ENCODE results near the gene CIPC. TPM values are rescaled to one million over a fixed set of nuclear protein-coding genes. Genes with fewer than 3 reads are reported as not detected.

The CIPC gene
- polyA plus RNA-seq, 1 experiment: 15.5 TPM

- Histone ChIP-seq H3K36me3 (ENCODE audit: control insufficient read depth, insufficient read depth, low read length) (peaks cover 11% of the 10 kb centered on the region), H3K4me3 (ENCODE audit: low read depth, low read length) (no peak overlapping the region), H3K27me3 (ENCODE audit: control insufficient read depth, insufficient read depth, low read length) (no peaks in the 10 kb centered on the region)
- ChIA-PET POLR2A (no interaction called here), CTCF (interaction anchor here (0.9 to 7.7 kb wide), 5 partner anchors 8 to 244 kb away, joined by 3 to 62 read pairs (median 5); no protein-coding TSS in a partner anchor)
- TF ChIP-seq CTCF (IDR thresholded peaks at IDR 0.05; ENCODE audit: insufficient read depth, low read depth, low read length): no peak
- DNase-seq (ENCODE audit: low read depth): no peak
These were observed 18.2 kb downstream of the CIPC start for GRCh38 chr14:77116172-77116817.

GRCh38 chr14:77119851-77120250 is 21.8 kb downstream of the CIPC start:
- CTCF ChIA-PET: no interaction called here
- Histone ChIP-seq H3K4me3 (ENCODE audit: low read depth, low read length) (no peak overlapping the region), H3K36me3 (ENCODE audit: control insufficient read depth, insufficient read depth, low read length) (no peaks in the 10 kb centered on the region), H3K27me3 (ENCODE audit: control insufficient read depth, insufficient read depth, low read length) (no peaks in the 10 kb centered on the region)
- POLR2A ChIA-PET: no interaction called here
- TF ChIP-seq CTCF (IDR thresholded peaks at IDR 0.05; ENCODE audit: insufficient read depth, low read depth, low read length): no peak
- no peak for DNase-seq (ENCODE audit: low read depth)

DNA sequence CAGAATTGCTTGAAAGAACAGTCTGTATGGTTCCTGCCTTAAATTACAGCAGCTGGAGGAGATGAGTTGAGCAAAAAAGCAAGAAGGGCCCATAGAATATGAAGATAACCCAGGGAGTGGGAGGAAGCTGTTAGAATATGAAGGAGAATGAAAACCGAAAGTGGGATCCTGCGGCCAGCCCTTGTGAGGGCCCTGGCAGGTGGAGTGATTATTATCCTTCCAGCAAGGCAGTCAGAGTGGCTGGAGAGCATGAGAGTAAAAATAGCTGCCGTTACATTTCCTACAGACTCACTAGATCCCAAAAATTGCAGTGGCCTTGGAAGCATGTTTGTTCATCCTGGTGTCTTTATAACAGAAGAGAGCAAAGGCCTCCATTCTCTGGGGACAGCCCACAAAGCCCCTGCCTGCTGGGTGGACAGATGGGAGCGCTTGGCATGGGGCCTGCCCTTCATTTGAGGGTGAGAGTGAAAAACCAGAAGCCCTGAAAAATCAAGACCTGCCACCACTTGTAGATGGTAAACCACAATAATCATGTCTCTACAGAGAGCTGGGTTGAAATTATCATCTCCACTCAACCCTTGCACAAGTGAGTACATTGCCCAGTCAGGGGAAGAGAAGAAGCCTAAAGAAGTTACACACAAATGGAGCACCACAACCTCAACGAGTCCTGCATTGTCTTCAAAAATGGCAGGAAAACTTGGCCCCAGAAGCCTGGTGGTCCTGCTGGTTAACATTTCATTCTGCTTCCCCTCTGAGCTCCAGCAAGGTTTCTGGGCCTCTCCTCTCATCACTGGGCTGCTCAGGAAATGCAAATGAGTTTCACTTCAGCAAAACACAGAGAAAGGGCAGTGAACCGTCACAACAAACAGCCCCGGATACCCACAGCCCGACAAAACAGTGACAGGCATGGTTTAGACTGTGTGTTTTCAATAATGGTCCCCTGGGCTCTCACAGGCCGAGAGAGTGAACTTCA is 23.0 kb downstream of the CIPC start:
- DNase-seq (ENCODE audit: low read depth): no peak
- H3K27me3 ChIP-seq (ENCODE audit: control insufficient read depth, insufficient read depth, low read length): peaks cover 9% of the 10 kb centered on the region
- H3K4me3 ChIP-seq (ENCODE audit: low read depth, low read length): no peak overlapping the region
- ChIA-PET POLR2A (no interaction called here), CTCF (interaction anchor here (3.8 to 6.1 kb wide), 2 partner anchors 9 to 245 kb away, joined by 30 to 62 read pairs; no protein-coding TSS in a partner anchor)
- TF ChIP-seq CTCF (IDR thresholded peaks at IDR 0.05; ENCODE audit: insufficient read depth, low read depth, low read length): no peak
- no peaks in the 10 kb centered on the region for H3K36me3 ChIP-seq (ENCODE audit: control insufficient read depth, insufficient read depth, low read length)

DNA sequence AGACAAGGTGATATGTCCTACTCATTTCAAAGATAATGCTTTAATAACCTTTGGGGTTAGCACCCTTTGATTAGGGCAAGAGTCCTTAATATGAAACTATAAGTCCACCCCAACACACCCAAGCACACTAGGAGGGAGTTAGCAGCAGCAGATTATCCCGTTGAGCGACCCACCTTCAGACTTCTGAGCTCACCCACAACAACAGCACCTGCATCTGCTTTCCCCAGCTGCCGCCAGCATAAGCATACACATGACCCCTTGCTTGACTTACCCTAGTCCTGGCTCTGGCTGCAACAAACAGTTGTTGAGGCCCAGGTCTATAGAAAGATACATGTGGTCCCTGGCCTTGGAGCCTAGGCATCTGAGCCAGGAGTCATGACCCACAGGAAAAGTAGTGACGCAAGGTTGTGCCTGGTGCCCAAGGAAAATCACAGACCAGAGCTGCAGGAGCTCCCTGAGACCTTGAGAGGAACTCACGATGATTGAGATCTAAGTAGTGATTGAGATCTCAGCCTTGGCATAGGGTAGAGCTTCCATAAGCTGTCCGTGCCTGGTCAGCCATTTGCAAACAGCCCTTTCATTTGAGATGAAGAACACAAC is 24.6 kb downstream of the CIPC start:
- TF ChIP-seq CTCF (IDR thresholded peaks at IDR 0.05; ENCODE audit: insufficient read depth, low read depth, low read length): no peak
- peaks cover 13% of the 10 kb centered on the region for H3K27me3 ChIP-seq (ENCODE audit: control insufficient read depth, insufficient read depth, low read length)
- H3K36me3 ChIP-seq (ENCODE audit: control insufficient read depth, insufficient read depth, low read length): no peaks in the 10 kb centered on the region
- ChIA-PET POLR2A (no interaction called here), CTCF (interaction anchor here (0.6 to 6.1 kb wide), 5 partner anchors 10 to 335 kb away, joined by 3 to 62 read pairs (median 21); partner anchors contain the start of gene VIPAS39)
- no peak overlapping the region for H3K4me3 ChIP-seq (ENCODE audit: low read depth, low read length)
- no peak for DNase-seq (ENCODE audit: low read depth)

Measured in BJ (cell line).